BJ (cell line): ENCODE data around the gene MYH1. TPM values are rescaled to one million over a fixed set of nuclear protein-coding genes. Genes with fewer than 3 reads are reported as not detected.

Experiments used
- CTCF ChIA-PET: fragments of 350-600 bp; formaldehyde crosslinking; extraction: SDS; loops from one replicate; lab custom pipeline; 2021; ENCODE audit warnings: antibody characterized with exemption, inconsistent platforms; lab: Yijun Ruan, JAX
- POLR2A ChIA-PET: fragments of 300-600 bp; sonication (Branson Sonifier 250); formaldehyde crosslinking; extraction: SDS; loops from one replicate; lab custom pipeline; 2021; ENCODE audit warnings: antibody characterized with exemption; lab: Charles Lee
- DNase-seq: peaks from one replicate; pipeline ENCODE4 v3.0.0-alpha.2; 2011; ENCODE audit warnings: low read depth
- H3K27me3 ChIP-seq: 2 replicates; pipeline ENCODE4 v1.6.0; 2011; ENCODE audit warnings: low read length; ENCODE audit not compliant: control insufficient read depth, insufficient read depth
- H3K36me3 ChIP-seq: 2 replicates; pipeline ENCODE4 v1.5.1; 2011; ENCODE audit warnings: low read length; ENCODE audit not compliant: control insufficient read depth, insufficient read depth
- H3K4me3 ChIP-seq: 2 replicates; pipeline ENCODE4 v1.5.1; 2011; ENCODE audit warnings: low read depth, mild to moderate bottlenecking, control low read depth, low read length
- CTCF ChIP-seq: IDR thresholded peaks from 2 replicates; pipeline ENCODE4 v1.5.1; 2011; ENCODE audit warnings: low read depth, mild to moderate bottlenecking, control low read depth, inconsistent platforms, low read length, moderate library complexity; ENCODE audit not compliant: insufficient read depth
- polyA plus RNA-seq: library from polyadenylated mRNA; depleted of rRNA; stranded (reverse); fragments of >200 nt; gene quantifications from 2 replicates; pipeline ENCODE4 v1.2.3, GENCODE V29; 2011; rRNA removed

MYH1 gene
- polyA plus RNA-seq, 1 experiment, result 0.01 TPM

GRCh38 chr17:10463402-10463801 lies 54.9 kb downstream of the MYH1 start:
- TF ChIP-seq CTCF, result no peak
- CTCF ChIA-PET, result no interaction called here
- Histone ChIP-seq H3K27me3 (no peaks in the 10 kb centered on the region), H3K36me3 (no peaks in the 10 kb centered on the region), H3K4me3 (no peak overlapping the region)
- POLR2A ChIA-PET, result no interaction called here
- no peak for DNase-seq

GRCh38 chr17:10460062-10460461 lies 58.3 kb downstream of the MYH1 start:
- H3K4me3 ChIP-seq, result no peak overlapping the region
- no peaks in the 10 kb centered on the region for H3K36me3 ChIP-seq
- DNase-seq, result no peak
- ChIA-PET POLR2A (no interaction called here), CTCF (no interaction called here)
- H3K27me3 ChIP-seq, result no peaks in the 10 kb centered on the region
- no peak for TF ChIP-seq CTCF

GRCh38 chr17:10458701-10459100 lies 59.6 kb downstream of the MYH1 start:
- H3K27me3 ChIP-seq, result no peaks in the 10 kb centered on the region
- no peaks in the 10 kb centered on the region for H3K36me3 ChIP-seq
- no peak overlapping the region for H3K4me3 ChIP-seq
- ChIA-PET POLR2A (no interaction called here), CTCF (no interaction called here)
- TF ChIP-seq CTCF, result no peak
- no peak for DNase-seq

DNA sequence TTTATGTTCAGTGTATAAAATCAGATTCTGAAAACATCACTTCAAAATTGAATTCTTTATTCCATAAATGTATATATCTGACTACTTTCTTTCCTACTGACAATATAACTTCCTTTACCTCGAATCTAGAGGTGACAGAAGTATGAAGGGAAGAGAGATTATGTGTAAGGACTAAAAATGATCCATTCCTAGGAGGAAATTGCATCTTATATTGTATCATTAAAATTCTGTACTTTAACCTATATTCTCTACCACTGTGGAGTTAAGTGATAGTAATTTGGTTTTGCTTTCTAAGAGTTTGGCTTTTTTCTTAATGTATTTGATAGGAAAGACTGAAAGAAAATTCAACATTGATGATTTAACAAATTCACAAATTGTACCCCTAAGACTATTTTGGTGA lies 60.4 kb downstream of the MYH1 start:
- Histone ChIP-seq H3K27me3 (no peaks in the 10 kb centered on the region), H3K4me3 (no peak overlapping the region), H3K36me3 (no peaks in the 10 kb centered on the region)
- ChIA-PET CTCF (no interaction called here), POLR2A (no interaction called here)
- no peak for TF ChIP-seq CTCF
- no peak for DNase-seq

DNA sequence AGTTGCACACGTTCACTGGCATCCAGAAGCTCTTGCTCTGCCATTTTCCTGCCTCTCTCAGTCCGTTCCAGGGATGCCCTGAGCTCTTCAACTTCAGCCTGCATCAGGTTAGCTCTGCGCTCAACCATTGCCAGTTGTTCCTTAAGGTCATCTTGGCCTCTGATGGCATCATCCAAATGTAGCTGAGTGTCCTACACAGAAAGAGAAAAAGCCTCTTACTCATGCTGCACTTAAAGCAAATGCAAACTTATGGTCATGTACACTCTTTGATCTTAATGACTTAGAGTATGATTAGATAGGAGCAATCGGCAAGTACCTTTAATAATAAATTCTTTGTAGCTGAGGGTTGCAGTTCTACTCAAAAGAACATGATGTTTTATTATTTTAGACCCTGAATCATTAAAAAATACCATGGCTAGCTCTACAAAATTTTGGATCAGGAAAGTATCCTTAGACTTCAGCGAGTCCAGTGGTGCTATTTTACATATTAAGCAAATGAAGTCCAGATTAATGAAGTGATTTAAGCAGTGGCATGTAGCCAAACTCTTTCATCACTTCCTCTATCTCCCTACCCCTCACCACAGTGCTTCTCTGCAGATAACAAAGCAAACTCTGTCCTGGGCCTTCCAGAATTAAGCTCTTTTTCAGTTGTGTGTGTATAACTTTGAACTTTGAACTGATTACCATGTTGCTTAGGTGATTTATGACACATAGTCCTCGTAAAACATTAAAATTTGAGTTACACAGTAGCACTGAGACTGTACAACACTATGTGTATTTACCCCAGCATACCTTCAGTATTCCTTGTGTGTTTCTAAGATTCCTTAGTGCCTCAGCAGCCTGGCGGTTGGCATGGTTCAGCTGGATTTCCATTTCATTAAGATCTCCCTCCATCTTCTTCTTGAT lies 71.1 kb downstream of the MYH1 start:
- H3K27me3 ChIP-seq, result no peaks in the 10 kb centered on the region
- ChIA-PET POLR2A (no interaction called here), CTCF (interaction anchor here (0.7 to 1.0 kb wide), 3 partner anchors 10 to 167 kb away, joined by 3 read pairs; no protein-coding TSS in a partner anchor)
- no peak for DNase-seq
- no peak for TF ChIP-seq CTCF
- no peak overlapping the region for H3K4me3 ChIP-seq
- no peaks in the 10 kb centered on the region for H3K36me3 ChIP-seq

Other genes starting within 250 kb of the MYH1 start
- not detected in 2 replicates for gene MYH13, start 145.5 kb downstream of the MYH1 start, polyA plus RNA-seq
- not detected in 2 replicates for gene MYH8, start 96.6 kb downstream of the MYH1 start, polyA plus RNA-seq
- not detected in 2 replicates for gene MYH4, start 49.0 kb downstream of the MYH1 start, polyA plus RNA-seq
- 0.34 and 0.43 TPM in 2 replicates for gene MYH2, start 31.1 kb upstream of the MYH1 start, polyA plus RNA-seq
- 1.3 and 1.8 TPM in 2 replicates for gene MYH3, start 138.8 kb upstream of the MYH1 start, polyA plus RNA-seq
- 21.7 and 31.1 TPM in 2 replicates for gene SCO1, start 179.0 kb upstream of the MYH1 start, polyA plus RNA-seq
- gene ADPRM, start 179.1 kb upstream of the MYH1 start, polyA plus RNA-seq, result 10.8 and 19.7 TPM in 2 replicates
- gene TMEM220, start 211.5 kb upstream of the MYH1 start, polyA plus RNA-seq, result 12.2 and 20.2 TPM in 2 replicates